ENCODE data around the gene ALX3.

DNA sequence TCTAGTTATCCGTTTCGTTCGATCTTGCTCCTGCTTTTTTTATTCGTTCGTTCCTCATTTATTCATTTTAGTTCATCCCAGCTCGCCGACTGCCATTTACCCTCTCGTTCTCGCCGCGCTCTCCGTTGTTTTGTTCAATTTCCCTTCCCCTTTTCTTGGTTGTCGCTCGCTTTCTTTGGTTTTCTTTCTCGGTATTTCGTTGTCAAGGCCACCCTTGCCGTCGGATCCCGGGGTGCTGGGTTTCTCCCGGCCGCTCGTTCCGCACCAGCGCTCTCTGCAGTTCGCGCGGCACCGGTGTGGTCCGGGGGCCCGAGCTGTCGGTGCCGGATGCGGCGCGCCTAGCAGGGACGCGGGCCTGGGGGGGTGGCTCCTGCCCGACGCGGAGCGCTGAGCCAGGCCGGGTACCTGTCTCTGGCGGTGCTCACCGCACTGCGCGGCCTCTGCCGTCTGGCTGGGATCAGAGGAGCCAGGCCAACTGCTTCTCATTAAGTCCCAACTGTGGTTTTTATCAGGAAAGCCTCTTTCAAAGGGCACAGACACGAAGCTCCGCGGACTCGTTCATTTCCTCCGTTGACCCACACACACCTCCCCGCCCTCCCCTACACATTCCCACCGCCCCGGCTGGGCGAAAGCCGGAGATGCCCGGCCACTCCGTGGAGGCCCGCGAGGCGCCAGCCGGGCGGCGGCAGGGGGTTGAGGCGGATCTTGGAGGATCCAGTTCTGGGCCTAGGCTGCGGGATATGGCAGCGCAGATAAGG is 1.6 kb downstream of the ALX3 start:
- TF ChIP-seq, protein P1, sequence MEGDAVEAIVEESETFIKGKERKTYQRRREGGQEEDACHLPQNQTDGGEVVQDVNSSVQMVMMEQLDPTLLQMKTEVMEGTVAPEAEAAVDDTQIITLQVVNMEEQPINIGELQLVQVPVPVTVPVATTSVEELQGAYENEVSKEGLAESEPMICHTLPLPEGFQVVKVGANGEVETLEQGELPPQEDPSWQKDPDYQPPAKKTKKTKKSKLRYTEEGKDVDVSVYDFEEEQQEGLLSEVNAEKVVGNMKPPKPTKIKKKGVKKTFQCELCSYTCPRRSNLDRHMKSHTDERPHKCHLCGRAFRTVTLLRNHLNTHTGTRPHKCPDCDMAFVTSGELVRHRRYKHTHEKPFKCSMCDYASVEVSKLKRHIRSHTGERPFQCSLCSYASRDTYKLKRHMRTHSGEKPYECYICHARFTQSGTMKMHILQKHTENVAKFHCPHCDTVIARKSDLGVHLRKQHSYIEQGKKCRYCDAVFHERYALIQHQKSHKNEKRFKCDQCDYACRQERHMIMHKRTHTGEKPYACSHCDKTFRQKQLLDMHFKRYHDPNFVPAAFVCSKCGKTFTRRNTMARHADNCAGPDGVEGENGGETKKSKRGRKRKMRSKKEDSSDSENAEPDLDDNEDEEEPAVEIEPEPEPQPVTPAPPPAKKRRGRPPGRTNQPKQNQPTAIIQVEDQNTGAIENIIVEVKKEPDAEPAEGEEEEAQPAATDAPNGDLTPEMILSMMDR (conservative IDR thresholded peaks at IDR 0.05; ENCODE audit: low read length): no peak
- TF ChIP-seq EZH2phosphoT487 (IDR thresholded peaks at IDR 0.05; ENCODE audit: borderline replicate concordance, low read depth, low read length): no peak

Measured in OCI-LY7 (cell line).